Stomach (tissue), 4 donors: ENCODE data around the gene HESX1.

ENCODE experiments used
- EP300 ChIP-seq: sonication (generic); formaldehyde crosslinking; IDR thresholded peaks from one replicate; pipeline ENCODE4 v1.6.1; 2017; ENCODE audit warnings: antibody characterized with exemption
- POLR2A ChIP-seq, 4 donors: fragments of 450-650 bp; IDR thresholded peaks; one replicate each; pipeline ENCODE4 v1.6.1; 2016; ENCODE audit warnings: antibody characterized with exemption in 4 of 4, control low read depth in 2 of 4, mild to moderate bottlenecking in 1 of 4, moderate library complexity in 1 of 4
- TF ChIP-seq, protein P1 (sequence below), 7 experiments: fragments of 450-650 bp in 4 of 7; fragments of 200-600 bp in 3 of 7; sonication (generic) in 3 of 7; IDR thresholded peaks; one replicate each; pipeline ENCODE4 v1.5.1; 2016 to 2019; ENCODE audit warnings: antibody characterized with exemption in 7 of 7, control low read depth in 2 of 7, mild to moderate bottlenecking in 1 of 7

DNA sequence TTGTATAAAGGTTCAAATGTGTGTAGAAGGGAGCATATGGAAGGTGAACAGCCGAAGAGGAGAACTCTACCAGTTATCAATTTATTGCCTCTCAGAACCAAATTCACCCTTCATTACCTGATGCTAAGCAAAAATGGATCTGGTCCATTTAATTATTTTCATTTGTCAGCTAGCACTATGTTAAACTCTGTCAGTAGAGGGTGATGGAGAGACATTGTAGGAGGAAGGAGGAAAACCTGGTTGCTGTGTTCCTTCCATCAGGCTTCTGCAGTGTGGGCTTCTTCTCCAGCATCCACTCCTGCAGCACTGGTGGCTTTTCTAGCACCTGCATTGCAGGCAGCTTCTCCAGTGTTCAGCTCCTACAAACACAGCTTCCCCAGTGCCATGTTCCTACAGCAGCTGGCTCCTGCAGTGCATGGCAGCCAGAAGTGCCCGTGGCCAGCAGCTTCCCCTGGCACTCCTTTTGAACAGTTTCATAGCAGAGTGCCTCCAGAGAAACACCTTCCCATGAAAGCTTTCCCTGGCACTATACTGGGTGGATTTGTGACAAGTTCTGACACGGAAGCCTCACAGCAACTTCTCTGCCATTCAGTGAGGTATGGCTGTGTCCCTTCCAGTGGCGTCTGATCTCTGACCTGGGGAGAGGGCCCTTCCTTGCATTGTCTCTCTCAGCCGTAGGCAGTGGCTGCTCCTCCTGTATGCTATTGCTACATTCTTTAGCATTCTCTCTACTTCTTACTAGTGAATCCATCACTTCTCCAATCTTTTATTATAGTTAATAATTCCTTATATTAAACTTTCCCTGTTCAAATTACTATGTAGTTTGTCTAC is 20.0 kb downstream of the HESX1 start:
- TF ChIP-seq POLR2A (IDR thresholded peaks at IDR 0.05) (no peak), EP300 (no peak)
- TF ChIP-seq, protein P1, sequence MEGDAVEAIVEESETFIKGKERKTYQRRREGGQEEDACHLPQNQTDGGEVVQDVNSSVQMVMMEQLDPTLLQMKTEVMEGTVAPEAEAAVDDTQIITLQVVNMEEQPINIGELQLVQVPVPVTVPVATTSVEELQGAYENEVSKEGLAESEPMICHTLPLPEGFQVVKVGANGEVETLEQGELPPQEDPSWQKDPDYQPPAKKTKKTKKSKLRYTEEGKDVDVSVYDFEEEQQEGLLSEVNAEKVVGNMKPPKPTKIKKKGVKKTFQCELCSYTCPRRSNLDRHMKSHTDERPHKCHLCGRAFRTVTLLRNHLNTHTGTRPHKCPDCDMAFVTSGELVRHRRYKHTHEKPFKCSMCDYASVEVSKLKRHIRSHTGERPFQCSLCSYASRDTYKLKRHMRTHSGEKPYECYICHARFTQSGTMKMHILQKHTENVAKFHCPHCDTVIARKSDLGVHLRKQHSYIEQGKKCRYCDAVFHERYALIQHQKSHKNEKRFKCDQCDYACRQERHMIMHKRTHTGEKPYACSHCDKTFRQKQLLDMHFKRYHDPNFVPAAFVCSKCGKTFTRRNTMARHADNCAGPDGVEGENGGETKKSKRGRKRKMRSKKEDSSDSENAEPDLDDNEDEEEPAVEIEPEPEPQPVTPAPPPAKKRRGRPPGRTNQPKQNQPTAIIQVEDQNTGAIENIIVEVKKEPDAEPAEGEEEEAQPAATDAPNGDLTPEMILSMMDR (IDR thresholded peaks at IDR 0.05): no peak
